Ishikawa (cell line): ENCODE data around the gene TGFB3.

Experiments used
- CREB1 ChIP-seq: IDR thresholded peaks from 2 replicates; pipeline ENCODE4 v1.6.1; 2012; ENCODE audit warnings: low read depth
- EGR1 ChIP-seq: IDR thresholded peaks from 2 replicates; pipeline ENCODE4 v1.6.1; 2012
- EP300 ChIP-seq: IDR thresholded peaks from 2 replicates; pipeline ENCODE4 v1.6.1; 2012; ENCODE audit warnings: borderline replicate concordance
- FOXM1 ChIP-seq: IDR thresholded peaks from 2 replicates; pipeline ENCODE4 v1.6.1; 2012; ENCODE audit warnings: low read depth, borderline replicate concordance
- MAX ChIP-seq: IDR thresholded peaks from 2 replicates; pipeline ENCODE4 v1.6.1; 2012
- REST ChIP-seq: IDR thresholded peaks from 2 replicates; pipeline ENCODE4 v1.6.1; 2012; ENCODE audit warnings: low read depth, mild to moderate bottlenecking
- TAF1 ChIP-seq: IDR thresholded peaks from 2 replicates; pipeline ENCODE4 v1.6.1; 2012; ENCODE audit warnings: low read depth, mild to moderate bottlenecking
- TCF12 ChIP-seq: IDR thresholded peaks from 2 replicates; pipeline ENCODE4 v1.6.1; 2012; ENCODE audit warnings: low read depth
- TEAD4 ChIP-seq: IDR thresholded peaks from 2 replicates; pipeline ENCODE4 v1.6.1; 2012
- USF1 ChIP-seq: IDR thresholded peaks from 2 replicates; pipeline ENCODE4 v1.6.1; 2012
- YY1 ChIP-seq: IDR thresholded peaks from 2 replicates; pipeline ENCODE4 v1.6.1; 2012; ENCODE audit warnings: low read depth
- ZBTB7A ChIP-seq: IDR thresholded peaks from 2 replicates; pipeline ENCODE4 v1.6.1; 2012; ENCODE audit warnings: low read depth

- TF ChIP-seq REST = no peak
- TF ChIP-seq ZBTB7A = no peak
- no peak for TF ChIP-seq EGR1
- TF ChIP-seq EP300 = no peak
- no peak for TF ChIP-seq MAX
- no peak for TF ChIP-seq TEAD4
- TF ChIP-seq USF1 = no peak
- TF ChIP-seq YY1 = no peak
- no peak for TF ChIP-seq FOXM1
- no peak for TF ChIP-seq TCF12
- no peak for TF ChIP-seq CREB1
- TF ChIP-seq TAF1 = no peak
Measured at GRCh38 chr14:76015191-76015590, 33.4 kb upstream of the TGFB3 start.
